Measurements from ENCODE around the gene VEZT. TPM values are rescaled to one million over a fixed set of nuclear protein-coding genes. Genes with fewer than 3 reads are reported as not detected.

Gene VEZT
- total and polyA plus RNA-seq, 9 of the 15 experiments (the other 6 are each of a cell fraction or from before 2014, with no cell fraction given): 16.1 to 61.5 (median 32.6) TPM

DNA sequence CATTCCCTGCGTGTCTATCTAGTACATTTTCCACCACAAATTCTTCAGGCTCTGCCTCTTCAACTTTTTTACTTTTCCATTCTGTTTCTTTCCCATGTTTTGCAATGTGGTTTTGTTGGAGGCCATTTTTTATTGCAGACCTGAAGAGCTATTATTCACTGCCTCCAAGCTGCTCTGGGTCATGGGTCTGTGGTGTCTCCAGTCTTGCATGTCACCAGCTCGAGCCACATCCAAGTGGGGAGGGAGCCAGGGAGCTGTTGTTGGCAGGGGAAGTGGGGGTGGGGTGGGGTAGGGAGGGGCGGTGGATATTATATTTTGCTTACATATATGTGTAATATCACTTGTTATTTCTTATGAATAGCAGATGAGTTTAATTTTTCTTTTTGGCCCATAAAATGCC is 69.1 kb downstream of the VEZT start:
- BruUV-seq (replicated peaks): no TSS peak
- no peaks in the 10 kb centered on the region; a peak in 1 of 5 replicates for H3K4me1 ChIP-seq (replicated peaks in 1 of 2; ENCODE audit: control insufficient read depth in 2 of 2, insufficient read depth in 2 of 2, low read length in 2 of 2)
- H3K27me3 ChIP-seq (ENCODE audit: control insufficient read depth in 2 of 2, insufficient read depth in 2 of 2, low read length in 2 of 2): no peaks in the 10 kb centered on the region
- DNase-seq (ENCODE audit: extremely low read depth in 1 of 4, low spot score in 3 of 4) (no peak), FAIRE-seq (no peak), ATAC-seq (no peak)
- H3K9ac ChIP-seq (ENCODE audit: insufficient read depth in 1 of 2, low read depth in 2 of 2, low read length in 2 of 2): no peak overlapping the region
- in situ Hi-C loops (cut with MboI): no loop called here
- no peak overlapping the region for H2AFZ ChIP-seq (ENCODE audit: low read depth, low read length)
- no peaks in the 10 kb centered on the region for H3K79me2 ChIP-seq (ENCODE audit: control insufficient read depth, insufficient read depth, low read length)
- H3K9me1 ChIP-seq (ENCODE audit: control insufficient read depth, insufficient read depth, low read length): no peaks in the 10 kb centered on the region
- no peaks in the 10 kb centered on the region for H4K20me1 ChIP-seq (replicated peaks; ENCODE audit: control insufficient read depth, insufficient read depth, low read length)
- no peak overlapping the region for H3K27ac ChIP-seq (ENCODE audit: extremely low read depth, low read depth, low read length)
- TF ChIP-seq ZNF253 (CRISPR knock-in tag; conservative IDR thresholded peaks at IDR 0.05) (no peak), CXXC5 (CRISPR knock-in tag; IDR thresholded peaks at IDR 0.05) (no peak), TAF7 (tag; IDR thresholded peaks at IDR 0.05) (no peak), TSC22D4 (tag; IDR thresholded peaks at IDR 0.05) (no peak), MAZ (CRISPR knock-in tag; conservative IDR thresholded peaks at IDR 0.05 in 1 of 2, IDR thresholded peaks at IDR 0.05 in 1 of 2) (no peak), PHB2 (IDR thresholded peaks at IDR 0.05; ENCODE audit: low read depth) (no peak), LEF1 (IDR thresholded peaks at IDR 0.05) (no peak), HDAC1 (IDR thresholded peaks at IDR 0.05) (no peak), HOXB6 (CRISPR knock-in tag; IDR thresholded peaks at IDR 0.05; ENCODE audit: borderline replicate concordance) (no peak), GABPB2 (CRISPR knock-in tag; conservative IDR thresholded peaks at IDR 0.05) (no peak), NRF1 (conservative IDR thresholded peaks at IDR 0.05 in 1 of 2, IDR thresholded peaks at IDR 0.05 in 1 of 2) (no peak), PPARD (CRISPR knock-in tag; IDR thresholded peaks at IDR 0.05) (no peak), CHD1 (IDR thresholded peaks at IDR 0.05; ENCODE audit: low read length) (no peak), ZBTB2 (IDR thresholded peaks at IDR 0.05) (no peak), ZBTB1 (CRISPR knock-in tag; IDR thresholded peaks at IDR 0.05; ENCODE audit: borderline replicate concordance, low read depth) (no peak), BCOR (IDR thresholded peaks at IDR 0.05) (no peak), MECOM (CRISPR knock-in tag; IDR thresholded peaks at IDR 0.05) (no peak)
- TF ChIP-seq, protein P1, sequence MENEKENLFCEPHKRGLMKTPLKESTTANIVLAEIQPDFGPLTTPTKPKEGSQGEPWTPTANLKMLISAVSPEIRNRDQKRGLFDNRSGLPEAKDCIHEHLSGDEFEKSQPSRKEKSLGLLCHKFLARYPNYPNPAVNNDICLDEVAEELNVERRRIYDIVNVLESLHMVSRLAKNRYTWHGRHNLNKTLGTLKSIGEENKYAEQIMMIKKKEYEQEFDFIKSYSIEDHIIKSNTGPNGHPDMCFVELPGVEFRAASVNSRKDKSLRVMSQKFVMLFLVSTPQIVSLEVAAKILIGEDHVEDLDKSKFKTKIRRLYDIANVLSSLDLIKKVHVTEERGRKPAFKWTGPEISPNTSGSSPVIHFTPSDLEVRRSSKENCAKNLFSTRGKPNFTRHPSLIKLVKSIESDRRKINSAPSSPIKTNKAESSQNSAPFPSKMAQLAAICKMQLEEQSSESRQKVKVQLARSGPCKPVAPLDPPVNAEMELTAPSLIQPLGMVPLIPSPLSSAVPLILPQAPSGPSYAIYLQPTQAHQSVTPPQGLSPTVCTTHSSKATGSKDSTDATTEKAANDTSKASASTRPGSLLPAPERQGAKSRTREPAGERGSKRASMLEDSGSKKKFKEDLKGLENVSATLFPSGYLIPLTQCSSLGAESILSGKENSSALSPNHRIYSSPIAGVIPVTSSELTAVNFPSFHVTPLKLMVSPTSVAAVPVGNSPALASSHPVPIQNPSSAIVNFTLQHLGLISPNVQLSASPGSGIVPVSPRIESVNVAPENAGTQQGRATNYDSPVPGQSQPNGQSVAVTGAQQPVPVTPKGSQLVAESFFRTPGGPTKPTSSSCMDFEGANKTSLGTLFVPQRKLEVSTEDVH (IDR thresholded peaks at IDR 0.05; ENCODE audit: low read depth, partially characterized antibody): no peak
- TF ChIP-seq, protein P2, sequence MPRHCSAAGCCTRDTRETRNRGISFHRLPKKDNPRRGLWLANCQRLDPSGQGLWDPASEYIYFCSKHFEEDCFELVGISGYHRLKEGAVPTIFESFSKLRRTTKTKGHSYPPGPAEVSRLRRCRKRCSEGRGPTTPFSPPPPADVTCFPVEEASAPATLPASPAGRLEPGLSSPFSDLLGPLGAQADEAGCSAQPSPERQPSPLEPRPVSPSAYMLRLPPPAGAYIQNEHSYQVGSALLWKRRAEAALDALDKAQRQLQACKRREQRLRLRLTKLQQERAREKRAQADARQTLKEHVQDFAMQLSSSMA (CRISPR knock-in tag; IDR thresholded peaks at IDR 0.05): no peak
- TF ChIP-seq, protein P3, sequence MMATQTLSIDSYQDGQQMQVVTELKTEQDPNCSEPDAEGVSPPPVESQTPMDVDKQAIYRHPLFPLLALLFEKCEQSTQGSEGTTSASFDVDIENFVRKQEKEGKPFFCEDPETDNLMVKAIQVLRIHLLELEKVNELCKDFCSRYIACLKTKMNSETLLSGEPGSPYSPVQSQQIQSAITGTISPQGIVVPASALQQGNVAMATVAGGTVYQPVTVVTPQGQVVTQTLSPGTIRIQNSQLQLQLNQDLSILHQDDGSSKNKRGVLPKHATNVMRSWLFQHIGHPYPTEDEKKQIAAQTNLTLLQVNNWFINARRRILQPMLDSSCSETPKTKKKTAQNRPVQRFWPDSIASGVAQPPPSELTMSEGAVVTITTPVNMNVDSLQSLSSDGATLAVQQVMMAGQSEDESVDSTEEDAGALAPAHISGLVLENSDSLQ (IDR thresholded peaks at IDR 0.05): no peak
- POLR2A ChIA-PET: interaction anchor here (0.8 to 1.0 kb wide), 2 partner anchors 19 to 41 kb away, joined by 3 read pairs; no protein-coding TSS in a partner anchor
- intact Hi-C loops (cut with micrococcal nuclease): no loop called here
- H3K4me3 ChIP-seq: no peak overlapping the region
- no peaks in the 10 kb centered on the region for H3K9me3 ChIP-seq (replicated peaks; ENCODE audit: control insufficient read depth, insufficient read depth, low read depth, low read length)
- H3K36me3 ChIP-seq (ENCODE audit: control insufficient read depth, insufficient read depth, low read length): peaks cover 34% of the 10 kb centered on the region
- CTCF ChIA-PET (ENCODE audit: low intra/inter-chr PET ratio): no interaction called here
- 77% methylated on average over 2 of the region's 3 CpGs for WGBS (ENCODE audit: insufficient coverage, low coverage, missing lambda C conversion rate)
- H3K4me2 ChIP-seq (ENCODE audit: insufficient read depth, low read length): no peak overlapping the region

Measured in K562 (cell line).